HepG2 (cell line): ENCODE measurements around the gene PAK1IP1. TPM values are rescaled to one million over a fixed set of nuclear protein-coding genes. Genes with fewer than 3 reads are reported as not detected.

Experiments
- PCBP1 ChIP-seq: fragments of 200-400 bp; formaldehyde crosslinking; IDR thresholded peaks from 2 replicates; pipeline ENCODE4 v1.6.1; 2017; ENCODE audit warnings: mild to moderate bottlenecking, low read depth, low read length, borderline replicate concordance
- polyA plus RNA-seq, 8 experiments: library from polyadenylated mRNA; depleted of rRNA in 3 of 8; stranded (reverse) in 7 of 8; unstranded in 1 of 8; fragments of >200 nt; fragmentation: Illumina TruSeq in 4 of 8; extraction: Trizol in 4 of 8; gene quantifications; 2 replicates each; pipeline versions ENCODE4 v1.2.1 to v1.2.3, GENCODE V29; 2011 to 2016; ENCODE audit warnings: low read depth in 4 of 8, missing spikeins in 1 of 8, mixed read lengths in 1 of 8; ENCODE audit not compliant: insufficient read depth in 1 of 8
- total RNA-seq, 5 experiments: library from RNA; depleted of rRNA; stranded (reverse); fragments of >200 nt; fragmentation: Illumina TruSeq; extraction: Trizol; gene quantifications; 2 replicates each; pipeline ENCODE4 v1.2.3, GENCODE V29; 2016; ENCODE audit warnings: low read depth in 1 of 5
- TF ChIP-seq, protein P1 (sequence below): sonication (generic); formaldehyde crosslinking; IDR thresholded peaks from 2 replicates; pipeline ENCODE4 v1.5.0; 2020; ENCODE audit warnings: mild to moderate bottlenecking, missing genetic modification reagents, borderline replicate concordance
- TF ChIP-seq, protein P2 (sequence below): sonication (generic); formaldehyde crosslinking; conservative IDR thresholded peaks from 2 replicates; pipeline ENCODE4 v1.4.0; 2020; ENCODE audit warnings: missing genetic modification reagents
- TF ChIP-seq, protein P3 (sequence below): sonication (generic); formaldehyde crosslinking; IDR thresholded peaks from 2 replicates; pipeline ENCODE4 v1.4.0; 2020; ENCODE audit warnings: missing genetic modification reagents

The PAK1IP1 gene
- total and polyA plus RNA-seq, 2 of the 13 experiments (the other 11 are each of a cell fraction or from before 2014, with no cell fraction given), result 23.4 to 66.2 TPM

DNA sequence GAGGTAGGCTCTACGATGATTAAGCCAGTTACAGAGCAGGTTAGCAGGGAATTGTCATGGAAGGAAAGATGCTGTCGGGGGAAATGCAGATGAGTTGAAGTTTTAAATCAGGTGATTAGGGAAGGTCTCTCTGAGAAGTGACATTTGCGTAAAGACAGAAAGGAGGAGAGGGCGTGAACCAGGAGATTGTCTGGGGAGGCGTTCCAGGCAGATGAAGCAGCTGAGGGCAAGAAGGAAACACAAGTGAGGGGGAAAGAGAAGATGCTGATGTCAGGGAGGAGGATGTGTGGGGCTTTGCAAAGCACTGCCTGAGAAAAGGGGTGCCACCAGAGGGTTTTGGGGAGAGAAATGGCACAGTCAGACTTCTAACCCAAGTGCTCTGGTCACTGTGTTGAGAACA lies 50.3 kb downstream of the PAK1IP1 start (continued):
- TF ChIP-seq, protein P1, sequence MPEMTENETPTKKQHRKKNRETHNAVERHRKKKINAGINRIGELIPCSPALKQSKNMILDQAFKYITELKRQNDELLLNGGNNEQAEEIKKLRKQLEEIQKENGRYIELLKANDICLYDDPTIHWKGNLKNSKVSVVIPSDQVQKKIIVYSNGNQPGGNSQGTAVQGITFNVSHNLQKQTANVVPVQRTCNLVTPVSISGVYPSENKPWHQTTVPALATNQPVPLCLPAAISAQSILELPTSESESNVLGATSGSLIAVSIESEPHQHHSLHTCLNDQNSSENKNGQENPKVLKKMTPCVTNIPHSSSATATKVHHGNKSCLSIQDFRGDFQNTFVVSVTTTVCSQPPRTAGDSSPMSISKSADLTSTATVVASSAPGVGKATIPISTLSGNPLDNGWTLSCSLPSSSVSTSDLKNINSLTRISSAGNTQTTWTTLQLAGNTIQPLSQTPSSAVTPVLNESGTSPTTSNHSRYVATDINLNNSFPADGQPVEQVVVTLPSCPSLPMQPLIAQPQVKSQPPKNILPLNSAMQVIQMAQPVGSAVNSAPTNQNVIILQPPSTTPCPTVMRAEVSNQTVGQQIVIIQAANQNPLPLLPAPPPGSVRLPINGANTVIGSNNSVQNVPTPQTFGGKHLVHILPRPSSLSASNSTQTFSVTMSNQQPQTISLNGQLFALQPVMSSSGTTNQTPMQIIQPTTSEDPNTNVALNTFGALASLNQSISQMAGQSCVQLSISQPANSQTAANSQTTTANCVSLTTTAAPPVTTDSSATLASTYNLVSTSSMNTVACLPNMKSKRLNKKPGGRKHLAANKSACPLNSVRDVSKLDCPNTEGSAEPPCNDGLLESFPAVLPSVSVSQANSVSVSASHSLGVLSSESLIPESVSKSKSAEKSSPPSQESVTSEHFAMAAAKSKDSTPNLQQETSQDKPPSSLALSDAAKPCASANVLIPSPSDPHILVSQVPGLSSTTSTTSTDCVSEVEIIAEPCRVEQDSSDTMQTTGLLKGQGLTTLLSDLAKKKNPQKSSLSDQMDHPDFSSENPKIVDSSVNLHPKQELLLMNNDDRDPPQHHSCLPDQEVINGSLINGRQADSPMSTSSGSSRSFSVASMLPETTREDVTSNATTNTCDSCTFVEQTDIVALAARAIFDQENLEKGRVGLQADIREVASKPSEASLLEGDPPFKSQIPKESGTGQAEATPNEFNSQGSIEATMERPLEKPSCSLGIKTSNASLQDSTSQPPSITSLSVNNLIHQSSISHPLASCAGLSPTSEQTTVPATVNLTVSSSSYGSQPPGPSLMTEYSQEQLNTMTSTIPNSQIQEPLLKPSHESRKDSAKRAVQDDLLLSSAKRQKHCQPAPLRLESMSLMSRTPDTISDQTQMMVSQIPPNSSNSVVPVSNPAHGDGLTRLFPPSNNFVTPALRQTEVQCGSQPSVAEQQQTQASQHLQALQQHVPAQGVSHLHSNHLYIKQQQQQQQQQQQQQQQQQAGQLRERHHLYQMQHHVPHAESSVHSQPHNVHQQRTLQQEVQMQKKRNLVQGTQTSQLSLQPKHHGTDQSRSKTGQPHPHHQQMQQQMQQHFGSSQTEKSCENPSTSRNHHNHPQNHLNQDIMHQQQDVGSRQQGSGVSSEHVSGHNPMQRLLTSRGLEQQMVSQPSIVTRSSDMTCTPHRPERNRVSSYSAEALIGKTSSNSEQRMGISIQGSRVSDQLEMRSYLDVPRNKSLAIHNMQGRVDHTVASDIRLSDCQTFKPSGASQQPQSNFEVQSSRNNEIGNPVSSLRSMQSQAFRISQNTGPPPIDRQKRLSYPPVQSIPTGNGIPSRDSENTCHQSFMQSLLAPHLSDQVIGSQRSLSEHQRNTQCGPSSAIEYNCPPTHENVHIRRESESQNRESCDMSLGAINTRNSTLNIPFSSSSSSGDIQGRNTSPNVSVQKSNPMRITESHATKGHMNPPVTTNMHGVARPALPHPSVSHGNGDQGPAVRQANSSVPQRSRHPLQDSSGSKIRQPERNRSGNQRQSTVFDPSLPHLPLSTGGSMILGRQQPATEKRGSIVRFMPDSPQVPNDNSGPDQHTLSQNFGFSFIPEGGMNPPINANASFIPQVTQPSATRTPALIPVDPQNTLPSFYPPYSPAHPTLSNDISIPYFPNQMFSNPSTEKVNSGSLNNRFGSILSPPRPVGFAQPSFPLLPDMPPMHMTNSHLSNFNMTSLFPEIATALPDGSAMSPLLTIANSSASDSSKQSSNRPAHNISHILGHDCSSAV (CRISPR knock-in tag), result no peak
- TF ChIP-seq, protein P2, sequence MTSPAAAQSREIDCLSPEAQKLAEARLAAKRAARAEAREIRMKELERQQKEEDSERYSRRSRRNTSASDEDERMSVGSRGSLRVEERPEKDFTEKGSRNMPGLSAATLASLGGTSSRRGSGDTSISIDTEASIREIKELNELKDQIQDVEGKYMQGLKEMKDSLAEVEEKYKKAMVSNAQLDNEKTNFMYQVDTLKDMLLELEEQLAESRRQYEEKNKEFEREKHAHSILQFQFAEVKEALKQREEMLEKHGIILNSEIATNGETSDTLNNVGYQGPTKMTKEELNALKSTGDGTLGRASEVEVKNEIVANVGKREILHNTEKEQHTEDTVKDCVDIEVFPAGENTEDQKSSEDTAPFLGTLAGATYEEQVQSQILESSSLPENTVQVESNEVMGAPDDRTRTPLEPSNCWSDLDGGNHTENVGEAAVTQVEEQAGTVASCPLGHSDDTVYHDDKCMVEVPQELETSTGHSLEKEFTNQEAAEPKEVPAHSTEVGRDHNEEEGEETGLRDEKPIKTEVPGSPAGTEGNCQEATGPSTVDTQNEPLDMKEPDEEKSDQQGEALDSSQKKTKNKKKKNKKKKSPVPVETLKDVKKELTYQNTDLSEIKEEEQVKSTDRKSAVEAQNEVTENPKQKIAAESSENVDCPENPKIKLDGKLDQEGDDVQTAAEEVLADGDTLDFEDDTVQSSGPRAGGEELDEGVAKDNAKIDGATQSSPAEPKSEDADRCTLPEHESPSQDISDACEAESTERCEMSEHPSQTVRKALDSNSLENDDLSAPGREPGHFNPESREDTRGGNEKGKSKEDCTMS (CRISPR knock-in tag), result no peak
- TF ChIP-seq, protein P3, sequence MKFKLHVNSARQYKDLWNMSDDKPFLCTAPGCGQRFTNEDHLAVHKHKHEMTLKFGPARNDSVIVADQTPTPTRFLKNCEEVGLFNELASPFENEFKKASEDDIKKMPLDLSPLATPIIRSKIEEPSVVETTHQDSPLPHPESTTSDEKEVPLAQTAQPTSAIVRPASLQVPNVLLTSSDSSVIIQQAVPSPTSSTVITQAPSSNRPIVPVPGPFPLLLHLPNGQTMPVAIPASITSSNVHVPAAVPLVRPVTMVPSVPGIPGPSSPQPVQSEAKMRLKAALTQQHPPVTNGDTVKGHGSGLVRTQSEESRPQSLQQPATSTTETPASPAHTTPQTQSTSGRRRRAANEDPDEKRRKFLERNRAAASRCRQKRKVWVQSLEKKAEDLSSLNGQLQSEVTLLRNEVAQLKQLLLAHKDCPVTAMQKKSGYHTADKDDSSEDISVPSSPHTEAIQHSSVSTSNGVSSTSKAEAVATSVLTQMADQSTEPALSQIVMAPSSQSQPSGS (CRISPR knock-in tag), result no peak
- no peak for TF ChIP-seq PCBP1
